GM19324 (cell line): Measurements from ENCODE around the gene SAYSD1.
A peak's percentile ranks its signal among the peaks of the same experiment; 100 is the strongest.

Experiments used
- ATAC-seq: cut with Tn5 transposase; IDR thresholded peaks from one replicate; pipeline ENCODE4 v1.9.1; 2021; ENCODE audit warnings: mild to moderate bottlenecking, moderate library complexity; ENCODE audit not compliant: unreplicated experiment, low FRiP score

SAYSD1 gene

GRCh38 chr6:39111280-39111679 lies 3.7 kb downstream of the SAYSD1 start:
- ATAC-seq = no peak

DNA sequence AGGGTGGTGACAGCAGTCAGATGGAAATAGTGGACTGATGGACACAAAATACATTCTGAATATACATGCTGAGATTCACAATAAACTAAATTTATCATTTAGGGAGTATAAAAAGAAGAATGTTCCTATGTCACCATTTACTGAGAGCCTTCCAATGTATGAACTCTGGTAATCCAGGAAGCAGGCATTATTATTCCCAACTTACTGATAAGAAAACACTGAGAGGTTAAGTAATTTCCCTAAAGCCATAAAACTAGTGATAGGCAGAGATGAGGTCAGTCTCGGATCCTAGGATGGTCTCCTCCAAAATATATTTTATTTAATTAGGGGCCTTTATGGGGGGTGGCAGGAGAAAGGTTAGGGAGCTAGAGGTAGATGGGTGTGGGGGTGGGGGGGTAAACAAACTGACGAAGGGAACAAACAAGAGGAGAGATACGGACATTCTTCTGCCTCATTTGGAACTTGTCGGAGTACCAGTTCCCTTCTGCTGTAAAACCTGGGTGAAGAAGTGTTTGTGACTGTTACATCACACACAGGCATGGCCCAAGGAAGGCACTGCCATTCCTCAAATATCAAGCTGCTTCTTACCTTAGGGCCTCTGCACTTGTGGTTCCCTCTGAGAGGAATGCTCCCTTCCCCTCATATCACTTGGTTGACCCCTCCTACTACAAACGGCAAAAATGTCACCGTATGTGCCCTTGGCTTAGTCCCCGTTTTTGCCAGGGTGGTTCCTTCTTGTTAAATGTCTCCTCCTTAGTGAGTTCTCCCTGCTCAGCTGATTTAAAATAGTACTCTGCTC lies 6.7 kb downstream of the SAYSD1 start:
- ATAC-seq = no peak

DNA sequence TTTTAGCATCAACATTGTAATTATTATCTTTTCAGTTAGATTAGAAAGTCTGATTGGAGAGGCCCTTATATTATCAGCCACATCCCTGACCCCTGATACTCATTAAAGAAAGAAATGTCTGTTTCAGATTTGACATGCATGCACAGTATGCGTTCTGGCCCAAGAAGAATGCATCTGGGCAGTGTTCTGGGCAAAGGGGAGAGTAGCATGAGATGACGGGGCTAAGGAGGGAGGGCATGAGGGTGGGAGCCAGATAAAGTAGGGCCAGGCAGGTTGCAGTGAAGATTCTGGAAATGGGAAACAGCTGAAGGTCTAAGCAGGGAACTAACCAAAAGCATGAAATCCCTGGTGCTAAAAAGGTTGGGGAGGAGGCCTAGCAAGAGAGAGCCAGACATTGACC lies 7.3 kb downstream of the SAYSD1 start:
- ATAC-seq = no peak

DNA sequence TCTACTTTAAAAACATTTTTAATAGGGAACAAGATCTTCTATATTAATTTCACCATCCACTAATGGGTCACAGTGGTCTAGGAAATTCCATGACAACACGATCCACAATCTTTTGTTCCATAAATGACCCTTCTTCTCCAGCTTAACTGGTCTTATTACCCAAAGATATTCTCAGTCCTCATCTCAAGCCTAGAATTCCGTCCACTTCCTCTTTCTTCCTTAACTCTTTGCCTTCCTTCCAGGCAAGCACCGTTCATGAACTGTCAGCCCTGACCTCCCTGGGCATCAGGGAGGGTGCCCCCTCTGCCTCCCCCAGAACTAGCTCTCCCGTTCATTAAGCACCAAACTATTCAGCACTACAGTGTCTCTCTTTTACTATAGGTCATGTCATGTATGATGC lies 8.0 kb downstream of the SAYSD1 start:
- no peak for ATAC-seq

DNA sequence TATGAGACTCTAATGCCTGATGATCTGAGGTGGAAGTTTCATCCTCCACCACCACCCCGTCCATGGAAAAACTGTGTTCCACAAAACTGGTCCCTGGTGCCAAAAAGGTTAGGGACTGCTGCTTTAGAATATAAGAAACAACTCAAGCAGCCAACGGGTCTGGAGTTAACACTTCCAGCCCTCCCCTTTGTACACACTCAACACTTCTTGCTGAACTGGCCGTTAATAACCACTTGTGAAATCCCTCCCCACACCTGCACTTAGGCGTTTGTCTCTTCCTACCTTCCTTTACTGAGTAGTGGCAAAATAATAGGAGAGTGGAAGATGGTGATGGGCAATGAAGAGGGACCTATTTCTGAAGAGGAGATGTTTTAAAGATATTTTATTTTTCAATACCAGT lies 10.5 kb downstream of the SAYSD1 start:
- no peak for ATAC-seq

DNA sequence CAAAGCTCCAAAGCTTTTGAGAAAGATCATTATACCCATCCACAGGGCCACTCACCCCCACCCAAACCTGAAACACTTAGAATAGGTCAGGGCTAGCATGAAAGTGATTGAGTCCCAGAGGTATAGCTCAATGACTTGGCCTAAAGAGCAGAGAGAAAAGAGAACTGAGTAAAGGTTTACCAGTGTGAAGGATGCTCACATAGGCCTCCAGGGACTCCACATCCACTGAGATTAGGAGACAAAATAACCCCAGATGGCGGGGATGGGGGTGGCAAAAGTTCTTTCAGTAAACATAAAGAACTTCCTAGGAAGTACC lies 12.2 kb downstream of the SAYSD1 start:
- no peak for ATAC-seq

GRCh38 chr6:39102071-39102820 lies 12.7 kb downstream of the SAYSD1 start:
- no peak for ATAC-seq

DNA sequence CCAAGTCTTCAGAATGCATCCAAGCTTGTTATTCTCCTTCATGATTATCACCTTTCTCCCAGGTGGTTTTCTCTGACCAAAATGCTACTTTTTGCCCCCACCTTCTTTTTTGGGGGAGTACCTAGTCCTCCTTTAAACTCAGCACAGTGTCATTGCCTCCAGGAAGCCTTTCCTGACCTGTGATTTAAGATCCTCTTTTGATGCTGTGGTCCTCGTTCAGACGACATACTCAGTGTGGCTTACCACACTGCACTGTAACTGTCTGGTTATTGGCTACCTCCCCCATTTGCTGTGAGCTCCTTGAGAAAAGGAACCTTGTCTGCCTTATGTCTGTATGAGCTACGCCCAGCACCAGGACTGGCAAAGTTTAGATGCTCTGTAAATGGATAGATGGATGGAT lies 14.6 kb downstream of the SAYSD1 start:
- ATAC-seq = no peak

- no peak for ATAC-seq
These were observed 19.4 kb downstream of the SAYSD1 start for GRCh38 chr6:39095578-39095977.

DNA sequence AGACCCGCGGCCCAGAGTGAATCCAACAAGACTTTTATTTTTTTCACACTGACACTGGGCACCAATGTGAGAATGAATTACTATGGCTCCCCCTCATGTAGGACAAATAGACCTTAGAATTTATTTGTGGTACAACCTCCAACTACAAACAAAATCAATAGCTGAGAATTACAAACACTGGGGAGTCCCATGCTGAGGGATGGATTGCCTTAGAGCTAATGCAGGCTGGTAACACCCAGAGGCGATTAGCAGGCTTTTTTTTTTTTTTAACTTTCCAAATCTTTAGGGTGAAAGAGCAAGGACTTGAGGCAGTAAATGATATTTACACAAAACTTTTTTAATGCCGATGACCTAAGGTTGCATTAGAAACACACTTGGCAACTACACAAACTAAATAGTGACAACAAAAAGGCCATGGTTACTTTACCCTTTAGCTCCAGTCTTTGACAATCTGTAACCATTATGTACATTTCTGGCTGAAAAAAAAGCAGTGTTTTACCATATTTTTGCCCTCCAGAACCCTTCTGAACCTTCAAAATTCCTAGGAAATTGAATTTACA lies 21.8 kb downstream of the SAYSD1 start:
- no peak for ATAC-seq

DNA sequence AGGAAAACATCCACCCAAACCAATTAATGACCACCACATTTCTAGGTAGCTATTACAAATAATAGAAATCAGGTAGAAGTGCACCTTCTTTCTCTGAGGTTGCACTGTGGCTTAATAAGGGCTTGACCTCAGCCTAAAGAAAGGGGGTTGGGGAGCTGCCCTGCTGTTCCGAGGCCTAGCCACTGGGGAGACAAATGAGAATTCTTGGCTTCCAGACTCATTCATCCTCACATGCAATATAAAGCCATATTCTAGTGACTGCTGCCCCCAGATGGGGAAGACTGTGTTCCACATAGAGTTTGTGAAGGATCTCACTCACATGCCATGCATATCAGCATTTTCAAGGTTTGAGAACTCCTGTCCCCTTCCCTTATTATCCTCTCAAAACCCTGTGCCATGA lies 22.9 kb downstream of the SAYSD1 start:
- no peak for ATAC-seq

DNA sequence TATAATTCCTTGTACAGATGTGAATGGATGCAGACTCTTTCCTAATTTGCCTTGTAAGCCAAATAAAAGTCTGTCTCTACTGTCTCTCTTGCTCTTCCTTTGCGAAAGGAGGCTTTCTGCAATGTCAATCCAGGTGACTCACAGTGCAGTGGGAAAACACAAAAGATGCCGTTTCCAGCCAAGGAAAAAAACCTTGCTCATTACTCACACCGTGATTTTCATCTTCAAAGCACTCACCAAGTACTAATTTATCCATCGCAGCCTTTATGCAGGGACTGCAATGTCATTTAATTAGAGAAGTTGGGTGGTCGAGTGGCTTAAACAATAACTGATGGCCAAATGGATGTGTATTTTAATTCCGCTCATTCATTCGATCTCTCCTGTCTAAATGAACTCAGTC lies 23.8 kb downstream of the SAYSD1 start:
- ATAC-seq = no peak

DNA sequence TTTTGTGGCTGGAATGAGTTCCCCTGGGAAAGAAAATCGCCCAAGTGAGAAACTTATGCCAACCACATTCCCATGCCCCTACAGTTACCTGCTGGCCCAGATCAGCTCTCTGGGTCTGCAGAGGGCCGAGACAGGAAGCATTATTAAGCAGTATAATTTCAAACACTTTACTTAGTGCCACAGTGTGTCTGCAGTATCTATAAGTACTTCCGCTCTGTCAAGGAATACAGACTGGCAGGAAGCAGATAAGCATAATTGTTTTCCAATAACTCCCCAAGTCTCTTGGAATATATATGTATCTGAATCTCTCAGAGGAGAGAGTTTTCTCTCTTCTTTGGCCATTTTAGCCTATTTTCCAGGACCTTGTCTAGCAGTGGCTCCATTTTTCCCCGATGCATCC lies 24.9 kb downstream of the SAYSD1 start:
- ATAC-seq = no peak

DNA sequence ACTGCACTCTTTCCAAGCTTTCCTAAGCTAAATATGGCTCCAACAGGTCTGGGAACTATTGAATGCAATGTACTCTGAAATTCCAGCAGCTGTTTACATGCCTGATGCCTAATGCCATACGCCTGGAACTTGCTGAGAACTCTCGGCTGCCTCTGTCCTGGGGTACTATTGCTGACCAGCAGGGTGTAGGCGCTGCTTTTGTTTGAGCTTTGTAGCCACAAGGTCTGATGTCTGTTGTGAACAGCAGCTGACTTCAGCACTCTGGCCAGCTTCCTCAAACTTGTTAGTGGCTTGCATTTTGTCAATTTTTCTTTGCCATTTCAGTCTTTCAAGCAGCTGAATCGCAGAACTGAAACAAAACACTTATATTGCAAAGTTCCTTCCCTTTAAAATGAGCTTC lies 26.7 kb downstream of the SAYSD1 start:
- no peak for ATAC-seq

GRCh38 chr6:39087197-39087596 lies 27.8 kb downstream of the SAYSD1 start:
- no peak for ATAC-seq

- ATAC-seq = no peak
These were observed 28.3 kb downstream of the SAYSD1 start for GRCh38 chr6:39086711-39087110.

GRCh38 chr6:39086294-39086693 lies 28.7 kb downstream of the SAYSD1 start:
- ATAC-seq = peak; percentile 69

DNA sequence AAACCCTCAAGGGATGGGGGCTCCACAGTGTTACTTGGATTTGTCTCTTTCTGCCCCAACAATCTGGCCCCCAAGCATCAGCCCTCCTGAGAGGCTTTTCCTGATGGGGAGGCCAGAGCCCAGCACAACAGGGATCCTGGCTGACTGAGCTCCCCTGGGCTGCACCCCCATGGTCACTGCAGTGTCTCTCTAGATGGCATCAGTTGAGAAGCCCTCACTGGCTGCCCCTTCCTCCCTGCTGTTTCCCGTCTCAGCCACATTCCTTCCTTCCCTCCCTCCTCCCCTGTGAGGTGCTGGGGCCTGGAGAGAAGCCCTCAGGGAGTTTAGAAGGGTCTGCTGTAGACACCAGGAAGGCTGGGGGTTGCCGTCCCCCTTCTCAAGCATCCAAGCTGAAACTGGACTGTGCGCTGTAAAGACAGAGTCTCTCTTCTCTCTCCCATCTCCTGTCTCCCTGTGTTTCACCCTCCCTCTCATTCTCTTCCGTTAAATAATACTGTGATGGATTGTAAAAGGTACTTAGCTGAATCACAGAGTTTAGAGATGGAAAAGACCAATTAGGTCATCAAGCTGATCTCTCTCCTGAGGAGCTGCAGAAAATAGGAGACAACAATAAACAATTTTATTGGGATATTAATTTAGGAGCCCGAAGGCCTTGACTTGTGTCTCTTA lies 29.7 kb downstream of the SAYSD1 start:
- ATAC-seq = no peak

DNA sequence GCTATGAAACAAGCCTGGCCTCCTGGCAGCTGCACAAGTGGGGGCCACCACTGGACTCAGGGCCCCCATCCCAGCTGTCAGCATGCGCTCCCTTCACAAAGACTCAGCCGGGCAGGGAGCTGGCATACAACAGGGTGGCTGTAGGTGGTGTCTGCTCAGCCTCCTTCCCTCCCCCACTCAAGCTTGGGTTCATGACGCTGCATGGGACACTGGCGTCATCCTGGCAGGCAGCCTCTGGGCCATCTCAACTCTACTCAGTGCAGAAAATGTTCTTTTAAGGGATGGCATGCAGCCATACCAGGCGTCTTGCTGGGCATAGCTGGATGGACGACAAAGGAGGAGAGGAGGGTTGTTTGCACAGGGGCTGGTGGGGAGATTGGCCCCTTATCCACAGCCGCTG lies 30.5 kb downstream of the SAYSD1 start:
- ATAC-seq = no peak

DNA sequence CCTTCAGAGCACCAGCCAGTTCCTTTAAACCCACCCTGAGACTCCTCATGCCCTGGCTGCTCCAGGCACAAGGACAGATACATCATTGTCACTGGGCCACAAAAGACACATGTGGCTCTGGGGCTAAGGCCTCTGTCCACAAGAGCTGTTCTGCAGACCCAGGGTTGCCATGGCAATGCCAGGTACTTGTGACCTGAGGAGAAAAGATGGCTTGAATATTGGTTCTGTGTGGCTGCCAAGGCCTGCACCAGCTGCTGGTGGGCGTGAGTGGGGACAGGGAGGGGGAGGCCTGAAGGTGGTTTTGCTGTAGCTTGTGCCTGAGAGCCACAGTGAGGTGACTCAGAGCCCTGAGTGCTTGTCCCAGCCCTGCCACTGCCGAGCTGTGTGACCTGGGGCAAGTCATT lies 31.8 kb downstream of the SAYSD1 start:
- ATAC-seq = no peak

DNA sequence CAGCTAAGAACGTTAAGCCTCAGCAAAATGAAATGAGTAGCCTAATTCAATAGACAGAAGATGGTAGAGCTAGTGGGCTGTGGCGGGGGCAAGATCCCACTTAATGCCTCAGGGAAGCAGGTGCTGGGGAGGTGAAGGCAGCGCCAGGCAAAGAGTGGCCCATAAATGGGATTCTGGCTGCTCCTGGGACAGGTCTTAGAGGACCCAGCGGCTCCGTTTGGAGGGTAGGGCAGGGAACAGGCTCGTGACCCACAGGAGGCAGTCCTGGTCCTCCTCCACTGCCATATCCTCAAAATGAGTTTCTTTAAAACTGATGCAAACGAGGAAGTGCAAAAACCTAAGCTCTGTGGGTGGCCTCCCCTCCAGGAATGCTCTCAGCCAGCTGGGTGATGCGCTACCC lies 32.7 kb downstream of the SAYSD1 start:
- ATAC-seq = no peak
